K562 (cell line): ENCODE results near the gene ZNF474. TPM values are rescaled to one million over a fixed set of nuclear protein-coding genes. Genes with fewer than 3 reads are reported as not detected.
A peak's percentile ranks its signal among the peaks of the same experiment; 100 is the strongest.

ENCODE experiments used
- ADNP ChIP-seq: fragments of 200-800 bp; sonication (Bioruptor generic); IDR thresholded peaks from 2 replicates; pipeline ENCODE4 v1.6.1; 2016; ENCODE audit warnings: missing genetic modification characterization, missing compliant biosample characterization
- CBFA2T2 ChIP-seq: fragments of 450-650 bp; conservative IDR thresholded peaks from 2 replicates; pipeline ENCODE4 v1.6.1; 2017; ENCODE audit warnings: mild to moderate bottlenecking
- HDAC2 ChIP-seq: fragments of 450-650 bp; IDR thresholded peaks from 2 replicates; pipeline ENCODE4 v1.6.1; 2016; ENCODE audit warnings: mild to moderate bottlenecking
- MTA3 ChIP-seq: fragments of 450-650 bp; formaldehyde crosslinking; IDR thresholded peaks from 2 replicates; pipeline ENCODE4 v1.6.1; 2017; ENCODE audit warnings: mild to moderate bottlenecking, borderline replicate concordance
- NR2C1 ChIP-seq, 2 experiments: fragments of 450-650 bp; IDR thresholded peaks; 2 replicates each; pipeline ENCODE4 v1.6.1; 2017; ENCODE audit warnings: mild to moderate bottlenecking in 2 of 2, antibody characterized with exemption in 1 of 2, inconsistent platforms in 1 of 2, missing compliant biosample characterization in 1 of 2, missing genetic modification characterization in 1 of 2
- PHB2 ChIP-seq: fragments of 450-650 bp; IDR thresholded peaks from 2 replicates; pipeline ENCODE4 v1.6.1; 2017; ENCODE audit warnings: low read depth
- PRMT5 ChIP-seq: sonication (generic); formaldehyde crosslinking; IDR thresholded peaks from 2 replicates; pipeline ENCODE4 v1.5.0; 2020; ENCODE audit warnings: missing genetic modification reagents
- SMARCE1 ChIP-seq: fragments of 450-650 bp; IDR thresholded peaks from 2 replicates; pipeline ENCODE4 v1.7.1; 2016; ENCODE audit warnings: mild to moderate bottlenecking
- SMC3 ChIP-seq: conservative IDR thresholded peaks from 2 replicates; pipeline ENCODE4 v1.6.1; 2011; ENCODE audit warnings: low read depth, low read length, improper control_type of control experiment; ENCODE audit not compliant: insufficient read depth
- STAG1 ChIP-seq: sonication (generic); formaldehyde crosslinking; IDR thresholded peaks from 2 replicates; pipeline ENCODE4 v1.5.0; 2020; ENCODE audit warnings: missing genetic modification reagents, borderline replicate concordance
- ZFP1 ChIP-seq: fragments of 450-650 bp; formaldehyde crosslinking; IDR thresholded peaks from 2 replicates; pipeline ENCODE4 v1.4.0; 2020; ENCODE audit warnings: mild to moderate bottlenecking, mixed read lengths
- ZNF695 ChIP-seq: fragments of 450-650 bp; formaldehyde crosslinking; IDR thresholded peaks from 2 replicates; pipeline ENCODE4 v1.4.0; 2020; ENCODE audit warnings: mild to moderate bottlenecking, moderate library complexity
- polyA plus RNA-seq, 8 experiments: library from polyadenylated mRNA; depleted of rRNA in 4 of 8; stranded (reverse) in 5 of 8; unstranded in 3 of 8; fragments of >200 nt; fragmentation: Nextera tagmentation in 2 of 8; fragmentation: Illumina TruSeq in 1 of 8; extraction: Ambion mirVana in 2 of 8; extraction: Trizol in 1 of 8; gene quantifications; 2 replicates each; pipeline versions ENCODE4 v1.2.1 to v1.2.3, GENCODE V29; 2011 to 2014; ENCODE audit warnings: inconsistent platforms in 1 of 8, missing spikeins in 1 of 8
- total RNA-seq, 7 experiments: library from RNA; depleted of rRNA in 6 of 7; stranded (reverse); fragments of >200 nt in 6 of 7; fragmentation: Illumina TruSeq in 2 of 7; extraction: Trizol in 2 of 7; gene quantifications; 2 replicates each; pipeline versions ENCODE4 v1.2.1 to v1.2.3, GENCODE V29; 2011 to 2021; ENCODE audit warnings: low replicate concordance in 1 of 7
- TF ChIP-seq, protein P1 (sequence below): fragments of 200-800 bp; sonication (Bioruptor generic); IDR thresholded peaks from 2 replicates; pipeline ENCODE4 v1.6.1; 2016; ENCODE audit warnings: missing genetic modification characterization, missing compliant biosample characterization
- TF ChIP-seq, protein P2 (sequence below): fragments of 450-650 bp; IDR thresholded peaks from 2 replicates; pipeline ENCODE4 v1.6.1; 2016; ENCODE audit warnings: antibody characterized with exemption
- TF ChIP-seq, protein P3 (sequence below), 3 experiments: fragments of 200-800 bp in 1 of 3; fragments of 250-450 bp in 1 of 3; fragments of 450-650 bp in 1 of 3; sonication (Bioruptor Pico) in 1 of 3; sonication (Bioruptor generic) in 1 of 3; formaldehyde crosslinking in 1 of 3; IDR thresholded peaks; 2 replicates each; pipeline versions ENCODE4 v1.6.1 to v1.8.0; 2016 to 2022; ENCODE audit warnings: mild to moderate bottlenecking in 2 of 3, missing genetic modification characterization in 2 of 3, missing compliant biosample characterization in 1 of 3, moderate library complexity in 1 of 3
- TF ChIP-seq, protein P4 (sequence below): fragments of 250-450 bp; sonication (Bioruptor Pico); IDR thresholded peaks from 2 replicates; pipeline ENCODE4 v1.9.0; 2021; ENCODE audit warnings: mild to moderate bottlenecking, inconsistent platforms

ZNF474 gene
- total and polyA plus RNA-seq, 9 of the 15 experiments (the other 6 are each of a cell fraction or from before 2014, with no cell fraction given) = 0.16 to 0.62 (median 0.39) TPM

DNA sequence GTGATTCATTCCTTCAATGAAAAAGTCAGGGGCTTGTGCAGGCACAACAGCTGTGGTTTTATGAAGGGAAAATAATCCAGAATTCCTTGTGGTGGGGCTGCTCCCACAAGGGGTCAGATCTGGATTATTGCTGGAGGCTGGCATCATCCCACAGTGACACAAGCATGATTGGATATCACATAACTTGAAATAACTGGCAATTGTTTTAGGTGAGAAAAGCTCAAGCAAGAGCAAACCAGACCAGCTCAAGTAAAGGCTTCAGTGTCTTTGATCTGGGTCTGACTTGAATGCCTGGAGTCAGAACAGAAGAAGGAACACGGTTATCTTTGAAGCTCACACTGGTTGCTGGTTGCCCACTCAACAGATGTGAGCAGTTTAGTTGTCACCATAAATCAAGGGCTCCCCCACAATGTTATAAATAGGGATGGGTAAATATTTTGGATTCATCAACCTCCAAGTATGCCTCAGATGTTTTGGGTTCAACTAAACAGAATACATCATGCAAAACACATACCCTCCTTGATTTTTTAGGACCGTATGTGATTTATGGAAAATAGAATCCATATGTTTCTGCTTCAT is 3.1 kb upstream of the ZNF474 start (continued):
- TF ChIP-seq, protein P1, sequence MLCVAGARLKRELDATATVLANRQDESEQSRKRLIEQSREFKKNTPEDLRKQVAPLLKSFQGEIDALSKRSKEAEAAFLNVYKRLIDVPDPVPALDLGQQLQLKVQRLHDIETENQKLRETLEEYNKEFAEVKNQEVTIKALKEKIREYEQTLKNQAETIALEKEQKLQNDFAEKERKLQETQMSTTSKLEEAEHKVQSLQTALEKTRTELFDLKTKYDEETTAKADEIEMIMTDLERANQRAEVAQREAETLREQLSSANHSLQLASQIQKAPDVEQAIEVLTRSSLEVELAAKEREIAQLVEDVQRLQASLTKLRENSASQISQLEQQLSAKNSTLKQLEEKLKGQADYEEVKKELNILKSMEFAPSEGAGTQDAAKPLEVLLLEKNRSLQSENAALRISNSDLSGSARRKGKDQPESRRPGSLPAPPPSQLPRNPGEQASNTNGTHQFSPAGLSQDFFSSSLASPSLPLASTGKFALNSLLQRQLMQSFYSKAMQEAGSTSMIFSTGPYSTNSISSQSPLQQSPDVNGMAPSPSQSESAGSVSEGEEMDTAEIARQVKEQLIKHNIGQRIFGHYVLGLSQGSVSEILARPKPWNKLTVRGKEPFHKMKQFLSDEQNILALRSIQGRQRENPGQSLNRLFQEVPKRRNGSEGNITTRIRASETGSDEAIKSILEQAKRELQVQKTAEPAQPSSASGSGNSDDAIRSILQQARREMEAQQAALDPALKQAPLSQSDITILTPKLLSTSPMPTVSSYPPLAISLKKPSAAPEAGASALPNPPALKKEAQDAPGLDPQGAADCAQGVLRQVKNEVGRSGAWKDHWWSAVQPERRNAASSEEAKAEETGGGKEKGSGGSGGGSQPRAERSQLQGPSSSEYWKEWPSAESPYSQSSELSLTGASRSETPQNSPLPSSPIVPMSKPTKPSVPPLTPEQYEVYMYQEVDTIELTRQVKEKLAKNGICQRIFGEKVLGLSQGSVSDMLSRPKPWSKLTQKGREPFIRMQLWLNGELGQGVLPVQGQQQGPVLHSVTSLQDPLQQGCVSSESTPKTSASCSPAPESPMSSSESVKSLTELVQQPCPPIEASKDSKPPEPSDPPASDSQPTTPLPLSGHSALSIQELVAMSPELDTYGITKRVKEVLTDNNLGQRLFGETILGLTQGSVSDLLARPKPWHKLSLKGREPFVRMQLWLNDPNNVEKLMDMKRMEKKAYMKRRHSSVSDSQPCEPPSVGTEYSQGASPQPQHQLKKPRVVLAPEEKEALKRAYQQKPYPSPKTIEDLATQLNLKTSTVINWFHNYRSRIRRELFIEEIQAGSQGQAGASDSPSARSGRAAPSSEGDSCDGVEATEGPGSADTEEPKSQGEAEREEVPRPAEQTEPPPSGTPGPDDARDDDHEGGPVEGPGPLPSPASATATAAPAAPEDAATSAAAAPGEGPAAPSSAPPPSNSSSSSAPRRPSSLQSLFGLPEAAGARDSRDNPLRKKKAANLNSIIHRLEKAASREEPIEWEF (CRISPR knock-in tag) = no peak
- TF ChIP-seq, protein P2, sequence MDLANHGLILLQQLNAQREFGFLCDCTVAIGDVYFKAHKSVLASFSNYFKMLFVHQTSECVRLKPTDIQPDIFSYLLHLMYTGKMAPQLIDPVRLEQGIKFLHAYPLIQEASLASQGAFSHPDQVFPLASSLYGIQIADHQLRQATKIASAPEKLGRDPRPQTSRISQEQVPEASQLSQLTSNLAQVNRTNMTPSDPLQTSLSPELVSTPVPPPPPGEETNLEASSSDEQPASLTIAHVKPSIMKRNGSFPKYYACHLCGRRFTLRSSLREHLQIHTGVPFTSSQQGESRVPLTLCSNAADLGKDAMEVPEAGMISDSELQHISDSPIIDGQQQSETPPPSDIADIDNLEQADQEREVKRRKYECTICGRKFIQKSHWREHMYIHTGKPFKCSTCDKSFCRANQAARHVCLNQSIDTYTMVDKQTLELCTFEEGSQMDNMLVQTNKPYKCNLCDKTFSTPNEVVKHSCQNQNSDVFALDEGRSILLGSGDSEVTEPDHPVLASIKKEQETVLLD = peak; percentile 46; the same call in 1 of the 2 replicates
- TF ChIP-seq ZFP1 (no peak), HDAC2 (peak; percentile 80; the same call in 1 of the 2 replicates), PHB2 (peak; percentile 80), STAG1 (CRISPR knock-in tag) (no peak), NR2C1 (IDR thresholded peaks at IDR 0.05) (no peak), NR2C1 (tag; IDR thresholded peaks at IDR 0.05) (no peak), ADNP (no peak), PRMT5 (CRISPR knock-in tag) (no peak), SMC3 (no peak), MTA3 (peak; percentile 69), ZNF695 (CRISPR knock-in tag) (no peak), SMARCE1 (peak; percentile 90), CBFA2T2 (peak; percentile 95)
- TF ChIP-seq, protein P3, sequence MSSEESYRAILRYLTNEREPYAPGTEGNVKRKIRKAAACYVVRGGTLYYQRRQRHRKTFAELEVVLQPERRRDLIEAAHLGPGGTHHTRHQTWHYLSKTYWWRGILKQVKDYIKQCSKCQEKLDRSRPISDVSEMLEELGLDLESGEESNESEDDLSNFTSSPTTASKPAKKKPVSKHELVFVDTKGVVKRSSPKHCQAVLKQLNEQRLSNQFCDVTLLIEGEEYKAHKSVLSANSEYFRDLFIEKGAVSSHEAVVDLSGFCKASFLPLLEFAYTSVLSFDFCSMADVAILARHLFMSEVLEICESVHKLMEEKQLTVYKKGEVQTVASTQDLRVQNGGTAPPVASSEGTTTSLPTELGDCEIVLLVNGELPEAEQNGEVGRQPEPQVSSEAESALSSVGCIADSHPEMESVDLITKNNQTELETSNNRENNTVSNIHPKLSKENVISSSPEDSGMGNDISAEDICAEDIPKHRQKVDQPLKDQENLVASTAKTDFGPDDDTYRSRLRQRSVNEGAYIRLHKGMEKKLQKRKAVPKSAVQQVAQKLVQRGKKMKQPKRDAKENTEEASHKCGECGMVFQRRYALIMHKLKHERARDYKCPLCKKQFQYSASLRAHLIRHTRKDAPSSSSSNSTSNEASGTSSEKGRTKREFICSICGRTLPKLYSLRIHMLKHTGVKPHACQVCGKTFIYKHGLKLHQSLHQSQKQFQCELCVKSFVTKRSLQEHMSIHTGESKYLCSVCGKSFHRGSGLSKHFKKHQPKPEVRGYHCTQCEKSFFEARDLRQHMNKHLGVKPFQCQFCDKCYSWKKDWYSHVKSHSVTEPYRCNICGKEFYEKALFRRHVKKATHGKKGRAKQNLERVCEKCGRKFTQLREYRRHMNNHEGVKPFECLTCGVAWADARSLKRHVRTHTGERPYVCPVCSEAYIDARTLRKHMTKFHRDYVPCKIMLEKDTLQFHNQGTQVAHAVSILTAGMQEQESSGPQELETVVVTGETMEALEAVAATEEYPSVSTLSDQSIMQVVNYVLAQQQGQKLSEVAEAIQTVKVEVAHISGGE (CRISPR knock-in tag; IDR thresholded peaks at IDR 0.05) = no peak
- TF ChIP-seq, protein P4, sequence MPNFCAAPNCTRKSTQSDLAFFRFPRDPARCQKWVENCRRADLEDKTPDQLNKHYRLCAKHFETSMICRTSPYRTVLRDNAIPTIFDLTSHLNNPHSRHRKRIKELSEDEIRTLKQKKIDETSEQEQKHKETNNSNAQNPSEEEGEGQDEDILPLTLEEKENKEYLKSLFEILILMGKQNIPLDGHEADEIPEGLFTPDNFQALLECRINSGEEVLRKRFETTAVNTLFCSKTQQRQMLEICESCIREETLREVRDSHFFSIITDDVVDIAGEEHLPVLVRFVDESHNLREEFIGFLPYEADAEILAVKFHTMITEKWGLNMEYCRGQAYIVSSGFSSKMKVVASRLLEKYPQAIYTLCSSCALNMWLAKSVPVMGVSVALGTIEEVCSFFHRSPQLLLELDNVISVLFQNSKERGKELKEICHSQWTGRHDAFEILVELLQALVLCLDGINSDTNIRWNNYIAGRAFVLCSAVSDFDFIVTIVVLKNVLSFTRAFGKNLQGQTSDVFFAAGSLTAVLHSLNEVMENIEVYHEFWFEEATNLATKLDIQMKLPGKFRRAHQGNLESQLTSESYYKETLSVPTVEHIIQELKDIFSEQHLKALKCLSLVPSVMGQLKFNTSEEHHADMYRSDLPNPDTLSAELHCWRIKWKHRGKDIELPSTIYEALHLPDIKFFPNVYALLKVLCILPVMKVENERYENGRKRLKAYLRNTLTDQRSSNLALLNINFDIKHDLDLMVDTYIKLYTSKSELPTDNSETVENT (CRISPR knock-in tag) = no peak
